HFF-Myc (cell line): ENCODE measurements around the gene ICAM2.

Experiments
- DNase-seq: peaks from one replicate; pipeline ENCODE4 v3.0.0-alpha.2; 2011; ENCODE audit warnings: low read depth; ENCODE audit errors: extremely low read depth
- H3K4me3 ChIP-seq: replicated peaks from 2 replicates; pipeline ENCODE4 v1.5.1; 2011; ENCODE audit warnings: low read depth, mild to moderate bottlenecking, control low read depth, low read length
- CTCF ChIP-seq: IDR thresholded peaks from 2 replicates; pipeline ENCODE4 v1.5.1; 2012; ENCODE audit warnings: mild to moderate bottlenecking, low read depth, low read length, control low read depth; ENCODE audit errors: missing control alignments

Gene ICAM2

DNA sequence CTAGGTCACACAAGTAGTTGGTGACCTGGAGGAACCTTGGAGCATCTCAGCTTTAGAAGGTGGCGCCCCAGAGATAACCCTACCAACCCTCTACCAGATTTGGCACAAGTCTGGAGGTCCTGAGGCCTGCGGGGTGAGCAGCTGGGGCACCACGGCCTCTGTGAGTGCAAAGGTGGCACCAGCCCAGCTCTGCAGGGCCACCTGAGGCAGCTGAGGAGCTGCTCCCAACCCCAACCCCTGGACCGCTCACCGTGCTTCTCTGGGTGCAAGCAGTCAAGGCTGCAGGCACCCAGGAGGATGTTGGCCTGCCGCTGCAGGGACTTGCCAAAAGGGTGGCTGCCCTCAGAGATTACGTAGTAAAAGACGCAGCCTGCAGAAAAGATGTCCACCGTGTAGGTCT is 28.4 kb upstream of the ICAM2 start:
- no peak overlapping the region for H3K4me3 ChIP-seq
- DNase-seq: no peak
- TF ChIP-seq CTCF: no peak

DNA sequence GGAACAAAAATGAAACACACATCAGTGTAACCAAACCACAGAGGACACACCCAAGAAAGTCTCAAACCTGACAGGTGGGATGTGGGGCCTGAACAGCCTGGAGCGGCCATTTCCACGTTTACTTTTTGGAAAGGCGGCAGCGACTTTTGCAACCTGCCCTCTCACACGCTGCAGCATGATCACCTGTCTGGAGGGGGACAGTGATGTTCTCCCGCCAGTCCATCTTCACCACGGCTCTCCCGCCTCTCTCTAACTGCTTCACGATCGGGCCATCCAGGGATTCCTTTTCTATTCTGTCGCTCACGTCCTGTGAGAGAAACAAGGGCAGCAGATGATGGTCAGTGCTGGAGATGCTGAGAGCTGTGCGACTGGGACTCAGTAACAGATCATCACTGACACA is 24.7 kb upstream of the ICAM2 start:
- no peak overlapping the region for H3K4me3 ChIP-seq
- no peak for TF ChIP-seq CTCF
- DNase-seq: no peak

- DNase-seq: no peak
- no peak for TF ChIP-seq CTCF
- H3K4me3 ChIP-seq: no peak overlapping the region
Observed at GRCh38 chr17:64042700-64043485, 22.5 kb upstream of the ICAM2 start.

- H3K4me3 ChIP-seq: no peak overlapping the region
- no peak for TF ChIP-seq CTCF
- no peak for DNase-seq
Observed at GRCh38 chr17:64041912-64042311, 21.5 kb upstream of the ICAM2 start.

DNA sequence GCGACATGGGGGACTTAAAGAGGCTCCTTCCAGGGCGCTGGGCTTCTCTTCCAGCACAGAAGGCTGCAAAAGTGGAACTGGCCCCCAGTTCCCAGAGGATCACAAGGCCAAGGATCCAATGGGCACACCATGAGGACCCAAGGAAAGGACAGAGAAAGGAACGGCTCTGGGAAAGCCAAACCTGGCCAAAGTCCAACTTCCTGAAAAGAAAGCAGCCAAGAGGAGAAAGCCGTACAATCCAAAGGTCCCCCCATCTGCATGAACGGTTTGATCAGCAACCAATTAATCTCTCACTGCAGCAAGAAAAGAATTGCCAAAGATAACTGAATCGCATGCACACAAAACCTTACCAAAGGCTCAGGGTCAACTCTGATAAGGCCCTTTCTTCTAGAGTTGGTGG is 19.8 kb upstream of the ICAM2 start:
- TF ChIP-seq CTCF: no peak
- no peak overlapping the region for H3K4me3 ChIP-seq
- no peak for DNase-seq

- H3K4me3 ChIP-seq: no peak overlapping the region
- no peak for TF ChIP-seq CTCF
- no peak for DNase-seq
Observed at GRCh38 chr17:64039106-64039400, 18.6 kb upstream of the ICAM2 start.
